GM18498 (cell line): ENCODE data around the gene PLB1.

Experiments used
- ATAC-seq: cut with Tn5 transposase; IDR thresholded peaks from one replicate; pipeline ENCODE4 v1.9.1; 2021; ENCODE audit warnings: mild to moderate bottlenecking, moderate library complexity; ENCODE audit not compliant: unreplicated experiment

Gene PLB1

GRCh38 chr2:28495551-28496250 is at the start of gene PLB1:
TSS of gene PLB1 (plus strand) at chr2:28496060. CDS start at chr2:28496115, 55 bp downstream.
- no peak for ATAC-seq

- no peak for ATAC-seq
Observed at GRCh38 chr2:28446531-28446930, 49.3 kb upstream of the PLB1 start.

- no peak for ATAC-seq
Observed at GRCh38 chr2:28447086-28447485, 48.8 kb upstream of the PLB1 start.

GRCh38 chr2:28447943-28448792 is 47.7 kb upstream of the PLB1 start:
- ATAC-seq, result no peak

GRCh38 chr2:28448793-28449100 is 47.1 kb upstream of the PLB1 start:
- ATAC-seq, result no peak

- no peak for ATAC-seq
Observed at GRCh38 chr2:28449126-28449487, 46.8 kb upstream of the PLB1 start.

GRCh38 chr2:28449488-28450395 is 46.1 kb upstream of the PLB1 start:
- no peak for ATAC-seq

- ATAC-seq, result no peak
Observed at GRCh38 chr2:28450901-28451565, 44.8 kb upstream of the PLB1 start.

GRCh38 chr2:28451793-28452533 is 43.9 kb upstream of the PLB1 start:
- ATAC-seq, result peak; percentile 10

- peak; percentile 41 for ATAC-seq
Observed at GRCh38 chr2:28452534-28453081, 43.3 kb upstream of the PLB1 start.

- no peak for ATAC-seq
Observed at GRCh38 chr2:28453396-28453795, 42.5 kb upstream of the PLB1 start.

GRCh38 chr2:28454016-28454930 is 41.6 kb upstream of the PLB1 start:
- no peak for ATAC-seq

GRCh38 chr2:28457237-28457636 is 38.6 kb upstream of the PLB1 start:
- no peak for ATAC-seq

- ATAC-seq, result no peak
Observed at GRCh38 chr2:28461056-28461455, 34.8 kb upstream of the PLB1 start.

GRCh38 chr2:28462122-28462521 is 33.7 kb upstream of the PLB1 start:
- ATAC-seq, result no peak

GRCh38 chr2:28463211-28463816 is 32.5 kb upstream of the PLB1 start:
- no peak for ATAC-seq

GRCh38 chr2:28463893-28464292 is 32.0 kb upstream of the PLB1 start:
- ATAC-seq, result no peak

GRCh38 chr2:28465148-28465885 is 30.5 kb upstream of the PLB1 start:
- ATAC-seq, result no peak
